Thyroid gland (tissue), 4 donors: ENCODE results near the gene MGAT5. TPM values are rescaled to one million over a fixed set of nuclear protein-coding genes. Genes with fewer than 3 reads are reported as not detected.

ENCODE experiments used
- DNase-seq, 2 donors: peaks; one replicate each; pipeline ENCODE4 v3.0.0-alpha.2; 2019
- H3K27ac ChIP-seq, 3 donors: fragments of 200-600 bp; sonication (generic); 1 replicate in 2 of 3; 2 replicates in 1 of 3; pipeline ENCODE4 v1.5.1; 2016 to 2019; ENCODE audit warnings: mild to moderate bottlenecking in 1 of 3, moderate library complexity in 1 of 3
- H3K27me3 ChIP-seq: fragments of 200-600 bp; sonication (generic); one replicate; pipeline ENCODE4 v1.5.1; 2019
- H3K36me3 ChIP-seq, 2 donors: fragments of 200-600 bp; sonication (generic); one replicate each; pipeline ENCODE4 v1.5.1; 2016 to 2019
- H3K4me1 ChIP-seq, 2 donors: fragments of 200-600 bp; sonication (generic); one replicate each; pipeline ENCODE4 v1.5.1; 2017 to 2019
- H3K4me3 ChIP-seq, 3 donors: fragments of 200-600 bp; sonication (generic); replicated peaks in 1 of 3; 1 replicate in 2 of 3; 2 replicates in 1 of 3; pipeline ENCODE4 v1.5.1; 2016; ENCODE audit warnings: mild to moderate bottlenecking in 1 of 3
- H3K9me3 ChIP-seq: fragments of 200-600 bp; sonication (generic); one replicate; pipeline ENCODE4 v1.5.1; 2017
- CTCF ChIP-seq, 6 experiments: fragments of 200-600 bp in 3 of 6; fragments of 450-650 bp in 3 of 6; sonication (generic) in 3 of 6; IDR thresholded peaks; one replicate each; pipeline ENCODE4 v1.5.1; 2016 to 2019; ENCODE audit warnings: antibody characterized with exemption in 6 of 6, mild to moderate bottlenecking in 2 of 6, inconsistent platforms in 1 of 6, moderate library complexity in 1 of 6
- POLR2A ChIP-seq, 2 donors: fragments of 450-650 bp; IDR thresholded peaks; one replicate each; pipeline ENCODE4 v1.6.1; 2017; ENCODE audit warnings: antibody characterized with exemption in 2 of 2, mild to moderate bottlenecking in 2 of 2, moderate library complexity in 1 of 2
- WGBS, 2 donors: methylation state at CpG; one replicate each; pipeline ENCODE4 v1.1.5; 2017; 5-methylcytosine and 5-hydroxymethylcytosine counted together
- intact Hi-C: fragments of 100-400 bp; cut with DNase I; formaldehyde crosslinking; loops from one replicate; pipeline ENCODE4 v1.15.1; 2023
- total RNA-seq, 4 donors: library from RNA; depleted of rRNA; stranded (reverse); fragments of >200 nt; gene quantifications; one replicate each; pipeline ENCODE4 v1.2.3, GENCODE V29; 2016

MGAT5 gene
- total RNA-seq, 4 donors from 2014 or later, result 47.5 to 64.4 (median 50.4) TPM

GRCh38 chr2:134458473-134458853, 204.6 kb downstream of the MGAT5 start:
- H3K4me1 ChIP-seq, result peaks cover 0 to 26% of the 10 kb centered on the region in 2 donors
- intact Hi-C loops, result no loop called here
- TF ChIP-seq CTCF (IDR thresholded peaks at IDR 0.05) (no peak), POLR2A (IDR thresholded peaks at IDR 0.05) (no peak)
- no peak overlapping the region for H3K27ac ChIP-seq
- WGBS, 2 donors, result 92 to 97% methylated on average over 6 of the region's 6 CpGs
- H3K4me3 ChIP-seq, result no peak overlapping the region
- DNase-seq, result no peak
- H3K27me3 ChIP-seq, result no peaks in the 10 kb centered on the region
- no peaks in the 10 kb centered on the region for H3K36me3 ChIP-seq
- no peaks in the 10 kb centered on the region for H3K9me3 ChIP-seq

GRCh38 chr2:134458950-134459349, 205.1 kb downstream of the MGAT5 start:
- Histone ChIP-seq H3K27ac (no peak overlapping the region), H3K9me3 (no peaks in the 10 kb centered on the region), H3K4me1 (peaks cover 0 to 25% of the 10 kb centered on the region in 2 donors), H3K4me3 (no peak overlapping the region), H3K27me3 (no peaks in the 10 kb centered on the region), H3K36me3 (no peaks in the 10 kb centered on the region)
- no peak for DNase-seq
- TF ChIP-seq CTCF (IDR thresholded peaks at IDR 0.05), result no peak
- no peak for TF ChIP-seq POLR2A (IDR thresholded peaks at IDR 0.05)
- WGBS, 2 donors, result 86 to 95% methylated on average over 9 to 10 of the region's 10 CpGs
- intact Hi-C loops, result no loop called here

GRCh38 chr2:134459706-134460406, 206.0 kb downstream of the MGAT5 start:
- TF ChIP-seq POLR2A (IDR thresholded peaks at IDR 0.05) (no peak), CTCF (IDR thresholded peaks at IDR 0.05) (no peak)
- Histone ChIP-seq H3K4me3 (no peak overlapping the region), H3K4me1 (peaks cover 0 to 16% of the 10 kb centered on the region in 2 donors), H3K27me3 (no peaks in the 10 kb centered on the region), H3K9me3 (no peaks in the 10 kb centered on the region), H3K36me3 (no peaks in the 10 kb centered on the region), H3K27ac (no peak overlapping the region)
- intact Hi-C loops, result no loop called here
- DNase-seq, result no peak
- WGBS, 2 donors, result 91 to 96% methylated on average over 11 of the region's 11 CpGs

GRCh38 chr2:134460583-134460998, 206.7 kb downstream of the MGAT5 start:
- Histone ChIP-seq H3K27me3 (no peaks in the 10 kb centered on the region), H3K27ac (no peak overlapping the region), H3K36me3 (no peaks in the 10 kb centered on the region), H3K9me3 (no peaks in the 10 kb centered on the region), H3K4me3 (no peak overlapping the region), H3K4me1 (peaks cover 0 to 11% of the 10 kb centered on the region in 2 donors)
- WGBS, 2 donors, result 17 to 40% methylated on average over 1 to 8 of the region's 8 CpGs
- TF ChIP-seq POLR2A (IDR thresholded peaks at IDR 0.05) (no peak), CTCF (IDR thresholded peaks at IDR 0.05) (peak; percentile 23 to 79 (median 68))
- intact Hi-C loops, result no loop called here
- peak; percentile 74 to 75 for DNase-seq

GRCh38 chr2:134461511-134461910, 207.6 kb downstream of the MGAT5 start:
- 60 to 63% methylated on average over 5 to 6 of the region's 6 CpGs for WGBS, 2 donors
- peaks cover 0 to 11% of the 10 kb centered on the region in 2 donors for H3K4me1 ChIP-seq
- intact Hi-C loops, result no loop called here
- no peak for TF ChIP-seq POLR2A (IDR thresholded peaks at IDR 0.05)
- TF ChIP-seq CTCF (IDR thresholded peaks at IDR 0.05), result no peak
- H3K36me3 ChIP-seq, result no peaks in the 10 kb centered on the region
- H3K27ac ChIP-seq, result no peak overlapping the region
- H3K4me3 ChIP-seq, result no peak overlapping the region
- H3K9me3 ChIP-seq, result no peaks in the 10 kb centered on the region
- no peaks in the 10 kb centered on the region for H3K27me3 ChIP-seq
- no peak for DNase-seq
